ENCODE measurements around the gene ANAPC15.

ANAPC15 gene

GRCh38 chr11:72124046-72124445 lies 11.6 kb upstream of the ANAPC15 start:
- DNase-seq: no peak

DNA sequence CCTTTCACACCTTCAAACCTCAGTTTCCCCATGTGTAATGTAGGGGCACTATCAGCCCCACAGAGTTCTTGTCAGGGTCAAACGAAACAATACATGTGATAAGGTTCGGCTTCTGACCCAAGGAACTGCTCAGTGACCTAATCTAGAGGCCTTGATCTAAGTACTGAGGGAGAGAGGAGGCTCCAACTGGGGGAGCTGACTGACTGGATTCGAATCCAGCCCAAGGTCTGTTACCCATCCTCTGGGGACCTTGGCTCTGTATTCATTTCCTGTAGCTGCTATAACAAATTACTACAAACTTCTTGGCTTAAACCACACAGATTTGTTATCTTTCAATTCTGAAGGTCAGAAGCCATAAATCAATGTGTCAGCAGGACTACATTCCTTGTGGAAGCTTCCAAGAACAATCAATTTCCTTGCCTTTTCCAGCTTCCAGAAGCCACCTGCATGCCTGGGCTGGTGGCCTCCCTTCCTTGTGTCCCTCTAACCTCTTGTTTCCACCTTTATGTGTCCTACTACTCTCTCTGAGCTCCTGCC lies 10.7 kb upstream of the ANAPC15 start:
- DNase-seq: no peak

DNA sequence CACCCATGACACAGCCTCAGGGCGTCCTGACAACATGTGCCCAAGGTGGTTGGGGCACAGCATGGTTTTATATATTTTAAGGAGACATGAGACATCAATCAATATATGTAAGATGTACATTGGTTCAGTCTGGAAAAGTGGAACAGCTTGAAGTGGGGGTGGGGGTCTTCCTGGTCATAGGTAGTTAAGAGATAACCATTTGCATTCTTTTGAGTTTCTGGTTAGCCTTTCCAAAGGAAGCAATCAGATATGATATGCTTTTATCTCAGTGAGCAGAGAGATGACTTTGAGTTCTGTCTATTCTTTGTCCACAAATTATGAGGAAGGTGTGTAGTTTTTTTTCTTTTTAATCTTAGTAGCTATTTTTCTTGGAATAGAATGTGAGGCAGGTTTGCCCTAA lies 10.1 kb upstream of the ANAPC15 start:
- no peak for DNase-seq

DNA sequence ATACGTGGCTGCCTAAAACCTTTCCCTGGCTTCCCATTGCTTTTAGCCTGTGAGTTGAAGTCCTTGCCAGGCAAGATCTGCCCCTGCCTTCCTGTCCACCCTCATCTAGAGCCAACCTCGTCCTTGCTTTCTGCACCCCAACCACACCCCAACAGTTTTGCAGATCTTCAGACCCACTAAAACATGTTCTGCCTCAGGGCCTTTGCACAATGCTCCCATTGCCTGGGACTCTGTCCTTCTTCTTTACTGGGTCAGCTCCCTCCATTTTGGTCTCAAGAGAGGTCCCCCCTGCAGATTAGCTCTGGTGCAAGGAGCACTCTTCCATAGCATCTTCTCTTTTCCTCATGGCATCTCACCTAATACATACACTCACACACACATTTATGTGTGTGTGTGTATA lies 8.4 kb upstream of the ANAPC15 start:
- DNase-seq: no peak

DNA sequence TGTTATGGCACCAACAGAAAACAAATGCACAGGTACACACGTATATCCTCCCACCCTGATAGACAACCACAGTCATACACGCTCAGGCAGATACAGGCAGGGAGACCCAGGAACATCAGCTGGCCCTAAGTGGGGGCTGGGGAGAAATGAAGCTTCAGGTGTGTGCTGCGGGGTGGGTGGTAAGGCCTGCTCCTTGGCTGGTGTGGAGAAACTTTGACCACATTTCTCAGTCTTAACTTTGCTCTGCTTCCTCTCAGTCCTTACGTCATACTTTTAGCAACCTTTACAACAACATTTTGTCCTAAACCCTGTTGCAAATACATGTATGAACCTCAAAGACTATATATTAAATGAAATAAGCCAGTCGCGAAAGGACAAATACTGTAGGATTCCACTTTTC lies 6.7 kb upstream of the ANAPC15 start:
- no peak for DNase-seq

DNA sequence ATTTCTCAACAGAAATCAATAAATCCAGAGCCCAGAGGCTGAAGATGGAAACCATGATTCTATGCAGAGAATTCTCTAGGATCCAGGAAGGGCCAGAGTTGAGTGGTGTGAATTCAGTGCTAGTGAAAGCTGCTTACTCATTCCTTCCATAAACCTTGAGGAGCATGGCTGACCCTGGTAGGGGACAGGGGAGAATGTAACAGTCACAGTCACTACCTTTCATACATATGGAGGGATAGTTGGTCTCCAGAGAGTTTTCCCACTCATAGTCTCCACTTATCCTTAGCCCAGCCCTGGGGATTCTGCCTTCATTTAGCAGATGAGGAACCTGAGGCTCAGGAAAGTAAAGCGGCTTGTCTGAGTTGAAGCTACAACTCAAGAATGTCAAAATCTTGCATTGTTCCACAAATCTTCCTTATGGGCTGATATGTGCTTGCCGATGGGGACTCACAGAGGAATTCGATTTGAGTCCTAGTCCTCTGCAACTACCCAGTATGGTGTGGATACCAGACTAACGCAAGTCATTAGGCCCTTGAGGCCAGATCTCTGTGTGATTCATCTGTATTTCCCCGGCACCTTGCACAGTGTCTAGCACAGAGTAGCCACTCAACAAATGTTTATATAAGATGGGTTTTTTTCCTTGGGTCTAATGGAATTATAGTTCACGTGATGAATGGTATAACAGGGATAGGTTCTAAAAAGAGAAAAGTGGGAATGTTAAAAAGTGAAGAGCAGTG lies 3.7 kb upstream of the ANAPC15 start:
- no peak for DNase-seq

DNA sequence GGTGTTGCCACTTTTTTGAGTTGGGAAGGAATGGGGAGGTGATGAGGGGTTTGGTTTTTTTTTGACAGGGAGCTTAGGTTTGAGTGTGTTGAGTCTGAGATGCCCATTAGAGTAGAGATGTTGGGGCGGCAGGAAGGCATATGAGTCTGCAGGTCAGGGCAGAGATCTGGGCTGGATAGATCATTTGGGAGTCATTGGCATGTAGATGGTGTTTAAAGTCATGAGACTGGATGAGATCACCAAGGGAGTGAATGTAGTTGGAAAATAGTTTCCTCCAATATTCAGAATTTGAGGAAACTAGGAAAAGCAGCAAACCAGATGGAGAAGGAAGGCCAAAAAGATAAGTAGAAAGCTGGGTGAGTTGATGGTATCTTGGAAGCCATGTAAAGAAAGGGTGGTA lies 2.1 kb upstream of the ANAPC15 start:
- no peak for DNase-seq

DNA sequence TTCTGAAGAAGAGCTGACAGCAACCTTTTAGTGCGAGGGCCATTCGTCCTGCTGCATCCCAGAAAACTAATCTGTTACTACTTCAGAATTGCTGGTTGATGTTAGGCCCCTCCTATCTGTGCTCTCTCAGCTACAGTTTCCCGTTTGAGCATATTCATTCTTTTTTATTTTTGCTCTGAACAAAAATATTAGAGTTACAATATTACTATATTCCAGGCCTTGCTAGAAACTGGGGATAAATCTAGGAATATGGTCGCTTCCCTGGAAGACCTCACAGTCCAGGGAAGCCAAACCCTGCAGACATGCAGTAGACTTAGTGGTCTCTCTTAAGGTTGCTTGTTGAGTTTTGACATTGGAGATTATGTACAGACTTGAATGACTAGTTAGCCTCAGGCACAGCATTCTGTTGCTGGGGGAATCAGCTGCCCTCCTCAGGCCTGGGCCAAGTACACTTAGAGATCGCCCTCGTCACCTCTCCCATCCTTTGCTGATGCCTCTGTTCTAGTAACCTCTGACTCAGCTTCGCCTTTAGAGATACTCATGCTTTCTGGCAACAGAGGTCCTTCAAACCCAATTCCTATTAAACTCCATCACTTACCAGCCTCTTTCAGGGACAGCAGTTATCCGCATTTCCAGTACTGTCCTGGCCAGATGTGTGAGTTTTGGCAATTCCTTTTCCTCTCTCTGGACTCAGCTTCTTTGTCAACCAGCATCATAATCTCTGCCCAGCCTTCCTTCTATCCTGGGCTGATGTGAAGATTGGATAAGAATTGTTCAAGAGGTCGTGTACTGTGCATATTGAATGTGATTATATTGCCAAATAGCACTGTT lies 698 bp upstream of the ANAPC15 start:
- DNase-seq: no peak

DNA sequence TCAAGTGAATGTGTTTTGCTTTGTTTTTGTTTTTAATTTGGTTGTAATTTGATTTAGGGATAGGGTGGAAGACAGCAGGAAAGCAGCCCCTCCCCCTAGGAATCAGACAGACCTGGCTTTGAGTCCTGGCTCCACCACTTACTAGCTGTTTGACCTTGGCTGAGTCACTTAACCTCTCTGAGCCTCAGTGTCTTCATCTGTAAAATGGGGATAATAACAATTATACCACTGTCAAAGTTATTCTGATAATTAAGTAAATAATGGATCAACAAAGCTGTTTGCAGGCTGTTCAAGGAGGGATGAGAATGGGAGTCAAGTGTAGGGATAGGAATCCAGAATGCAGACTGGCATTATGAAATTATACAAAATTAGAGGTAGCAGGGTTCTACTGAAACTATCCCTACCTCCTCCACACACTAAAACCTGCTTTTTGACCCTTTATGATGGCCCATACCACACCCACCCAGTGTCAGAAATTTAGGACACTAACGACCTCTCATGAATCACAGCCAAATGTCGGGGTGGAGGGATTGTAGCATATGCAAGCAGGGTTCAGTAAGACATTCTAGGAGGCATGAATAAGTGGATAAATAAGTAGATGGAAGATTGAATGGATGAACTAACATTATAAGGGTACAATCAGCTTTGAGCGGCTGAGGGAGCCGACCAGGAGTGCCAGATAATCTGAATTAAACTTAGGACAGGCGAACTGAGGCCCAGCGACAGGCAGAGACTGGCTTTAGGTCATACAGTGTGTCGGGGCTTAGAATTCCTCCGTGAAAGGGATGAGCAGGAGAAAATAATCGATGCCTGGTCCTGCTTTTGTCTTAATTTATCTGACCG lies 974 bp downstream of the ANAPC15 start:
- DNase-seq: peak; percentile 14

GRCh38 chr11:72105888-72106287 lies 6.6 kb downstream of the ANAPC15 start, which contains the start of gene TOMT:
TOMT (plus strand) TSS chr11:72105924; CDS start chr11:72105952, 28 bp downstream.
- DNase-seq: no peak

DNA sequence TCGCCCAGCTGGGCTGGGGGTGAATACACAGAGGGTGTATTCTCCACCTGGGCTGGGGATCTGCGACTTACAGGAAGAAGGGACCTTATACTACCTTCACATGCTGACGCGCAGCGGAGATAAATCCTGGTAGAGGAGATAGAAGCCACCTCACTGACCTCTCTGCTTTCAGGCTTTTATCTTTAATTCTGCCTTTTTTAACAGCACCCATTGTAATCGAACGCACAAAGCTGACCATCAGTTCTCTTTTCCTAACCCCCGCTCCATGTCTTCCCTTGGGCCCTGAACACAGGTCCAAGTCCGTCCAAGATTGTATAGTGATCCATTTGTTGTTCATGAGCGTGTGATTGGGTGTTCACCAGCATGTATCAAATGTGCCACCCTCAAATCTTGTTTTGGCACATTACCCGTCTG lies 8.7 kb downstream of the ANAPC15 start:
- no peak for DNase-seq

DNA sequence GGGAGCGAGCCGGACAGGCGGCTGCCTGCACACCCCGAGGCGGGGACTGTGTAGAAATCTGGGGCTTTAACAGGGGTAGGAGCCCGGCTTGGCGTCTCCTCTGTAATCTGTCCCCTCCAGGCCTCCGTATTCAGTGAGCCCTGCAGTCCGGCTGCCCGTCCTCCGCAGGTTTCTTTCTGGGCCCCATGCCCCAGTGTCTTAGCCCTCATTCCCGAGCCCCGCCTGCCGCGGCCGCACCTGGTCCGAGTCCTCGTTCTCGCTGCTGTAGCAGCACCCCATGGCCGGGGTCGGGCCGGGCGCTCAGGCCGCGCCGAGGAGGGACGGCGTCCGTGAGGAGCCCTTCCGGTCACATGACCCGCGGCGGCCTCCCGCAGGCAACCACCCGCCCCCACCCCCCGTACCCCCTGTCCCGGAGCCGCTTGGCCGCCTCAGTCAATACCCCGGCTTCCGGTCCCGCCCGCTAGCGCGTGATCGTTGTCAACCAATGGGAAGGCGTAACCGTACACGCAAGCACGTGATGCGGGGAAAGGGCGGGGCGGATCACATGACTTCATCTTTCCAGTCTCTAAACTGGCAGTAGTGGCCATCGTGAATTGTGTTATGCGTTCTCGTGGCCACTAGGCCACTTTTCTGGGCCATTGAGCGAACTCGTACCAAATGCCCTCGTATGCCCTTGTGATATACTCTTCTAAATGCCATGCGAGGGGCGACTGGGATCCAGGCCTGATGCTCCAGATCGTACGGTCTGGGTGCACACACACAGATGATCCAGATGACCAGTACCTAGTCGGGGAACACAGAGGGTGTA lies 9.3 kb downstream of the ANAPC15 start, which contains the start of gene LAMTOR1:
TSS of gene LAMTOR1 (minus strand) at position 352 of the 808 bp plus-strand sequence. CDS start at position 279, 73 bp downstream.
- DNase-seq: peak; percentile 100

DNA sequence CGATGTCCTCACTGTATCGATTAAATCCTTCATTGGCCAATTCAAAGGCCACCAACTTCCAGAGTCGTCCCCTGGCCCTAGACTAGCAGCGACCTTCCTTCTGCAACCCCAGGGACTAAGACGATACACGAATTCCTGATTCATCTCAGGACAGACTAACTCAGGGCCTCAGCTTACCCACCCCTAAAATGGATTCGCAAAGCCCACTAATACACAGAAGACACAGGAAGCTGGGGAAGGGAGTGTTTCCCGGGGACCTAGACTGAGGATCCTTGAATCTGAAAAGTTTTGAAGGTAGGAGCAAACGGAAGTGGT lies 9.9 kb downstream of the ANAPC15 start:
- DNase-seq: no peak

- no peak for DNase-seq
These were observed 10.3 kb downstream of the ANAPC15 start for GRCh38 chr11:72102162-72102561.

DNA sequence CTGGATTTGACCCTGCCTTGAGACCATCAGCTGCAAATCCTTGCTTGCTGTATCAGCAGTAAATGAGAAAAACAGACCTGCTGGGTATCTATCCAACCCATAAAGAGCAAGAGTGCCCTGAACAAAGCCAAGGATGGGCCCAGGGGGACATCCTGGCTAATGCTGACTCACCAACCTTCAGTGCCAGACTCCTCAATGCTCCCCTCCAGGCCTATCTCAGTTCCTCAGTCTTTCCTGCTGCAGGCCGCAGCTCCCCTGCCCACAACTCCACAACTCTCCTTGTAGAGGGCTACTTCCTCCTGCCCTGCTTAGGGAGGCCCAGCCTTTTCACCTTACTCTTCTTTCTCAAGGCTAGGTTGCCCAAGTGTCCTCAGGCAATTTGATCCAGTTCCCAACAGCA lies 12.0 kb downstream of the ANAPC15 start:
- no peak for DNase-seq

GRCh38 chr11:72100009-72100408 lies 12.5 kb downstream of the ANAPC15 start:
- DNase-seq: no peak

- no peak for DNase-seq
These were observed 13.8 kb downstream of the ANAPC15 start for GRCh38 chr11:72098741-72099140.

DNA sequence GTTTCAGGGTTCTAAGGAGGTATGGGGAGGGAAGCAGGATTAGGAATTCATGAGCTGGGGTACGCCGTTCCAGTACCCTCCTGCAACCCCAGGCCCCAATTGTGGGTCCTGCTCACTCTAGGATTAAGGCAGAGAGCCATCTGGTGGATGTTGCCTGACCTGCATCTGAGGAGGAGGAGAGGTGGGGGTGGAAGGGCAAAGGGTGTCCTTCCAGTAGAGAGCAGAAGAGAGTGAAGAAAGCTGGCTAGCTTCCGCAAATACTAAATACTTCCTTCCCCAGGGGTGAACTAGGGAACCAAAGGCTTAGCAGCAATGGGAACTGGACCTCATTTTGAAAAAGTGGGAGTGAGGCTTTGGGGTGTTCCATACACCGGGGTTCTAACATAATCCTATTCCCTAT lies 21.2 kb downstream of the ANAPC15 start:
- DNase-seq: peak; percentile 70

GRCh38 chr11:72088076-72088808 lies 24.3 kb downstream of the ANAPC15 start:
- DNase-seq: no peak

DNA sequence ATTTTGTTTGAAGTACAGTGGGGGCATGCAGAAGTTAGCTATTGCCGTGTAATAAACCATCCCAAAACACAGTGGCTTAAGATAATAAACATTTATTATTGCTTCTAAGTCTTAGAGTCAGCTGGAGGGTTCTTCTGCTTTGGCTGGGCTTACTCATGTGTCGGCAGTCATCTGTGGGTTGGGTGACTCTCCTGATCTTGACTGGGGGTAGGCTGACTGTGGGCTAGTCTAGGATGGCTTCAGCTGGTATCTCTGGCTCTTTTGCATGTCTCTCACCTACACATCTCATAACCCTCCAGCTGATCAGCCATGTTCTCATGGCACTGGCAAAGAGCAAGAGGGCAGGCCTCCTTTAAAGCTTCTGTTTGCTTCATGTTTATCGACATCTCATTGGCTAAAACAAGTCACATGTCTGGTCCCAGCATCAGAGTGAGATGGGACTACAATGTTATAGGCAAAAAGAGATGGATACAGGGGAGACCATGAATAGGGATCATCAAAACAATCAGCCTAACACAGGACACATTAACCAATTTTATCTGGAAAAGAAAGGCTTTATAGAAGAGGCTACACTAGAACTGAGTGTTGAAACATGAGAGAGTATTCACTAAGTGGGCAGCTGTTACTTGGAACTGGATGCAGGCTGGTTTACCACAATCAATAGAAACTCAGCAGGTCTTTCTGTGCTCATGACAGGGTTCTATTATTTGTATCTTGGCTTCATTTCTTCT lies 26.7 kb downstream of the ANAPC15 start:
- no peak for DNase-seq

Measured in fibroblast of skin of scalp (primary cell).